HG03342 (cell line): ENCODE results near the gene RIT2.

Experiments
- ATAC-seq: cut with Tn5 transposase; IDR thresholded peaks from one replicate; pipeline ENCODE4 v1.9.1; 2021; ENCODE audit warnings: mild to moderate bottlenecking, moderate library complexity; ENCODE audit not compliant: unreplicated experiment

Gene RIT2

DNA sequence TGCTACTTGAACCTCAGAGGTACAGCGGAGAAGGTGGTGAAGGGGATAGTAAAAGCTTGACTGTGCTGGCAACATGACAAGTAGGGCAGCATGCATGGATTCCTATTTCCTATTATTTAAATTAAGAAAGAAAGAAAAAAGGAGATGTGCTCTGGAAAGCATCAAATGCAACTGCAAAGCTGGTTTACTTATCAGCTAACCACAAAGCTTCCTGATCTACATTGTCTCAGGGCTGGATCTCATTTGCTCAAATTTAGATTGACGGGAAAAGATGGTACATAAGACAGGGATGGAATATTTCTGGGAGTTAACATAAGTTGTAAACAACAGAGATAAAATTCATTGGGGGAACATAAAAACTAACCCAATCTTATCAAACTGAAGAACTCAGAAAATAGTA is 178.0 kb downstream of the RIT2 start:
- no peak for ATAC-seq

DNA sequence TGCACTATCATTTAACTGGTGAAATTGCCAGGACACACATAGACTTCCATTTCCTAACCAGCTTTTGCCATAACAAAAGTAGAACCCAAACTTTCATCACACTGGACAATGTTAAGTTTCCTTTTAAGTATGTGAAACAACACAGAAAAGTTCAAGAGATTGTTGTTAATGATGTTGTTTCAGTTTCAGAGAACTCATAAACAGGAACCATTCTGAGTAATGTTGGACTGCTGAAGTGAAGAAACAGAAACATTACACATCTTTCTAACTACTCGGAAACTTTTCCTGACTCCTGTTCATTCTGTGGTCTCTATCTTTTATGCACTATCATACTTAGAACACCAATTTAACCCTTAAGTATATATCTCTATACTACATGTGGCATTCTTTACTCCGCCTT is 179.2 kb downstream of the RIT2 start:
- ATAC-seq, result peak; percentile 88

DNA sequence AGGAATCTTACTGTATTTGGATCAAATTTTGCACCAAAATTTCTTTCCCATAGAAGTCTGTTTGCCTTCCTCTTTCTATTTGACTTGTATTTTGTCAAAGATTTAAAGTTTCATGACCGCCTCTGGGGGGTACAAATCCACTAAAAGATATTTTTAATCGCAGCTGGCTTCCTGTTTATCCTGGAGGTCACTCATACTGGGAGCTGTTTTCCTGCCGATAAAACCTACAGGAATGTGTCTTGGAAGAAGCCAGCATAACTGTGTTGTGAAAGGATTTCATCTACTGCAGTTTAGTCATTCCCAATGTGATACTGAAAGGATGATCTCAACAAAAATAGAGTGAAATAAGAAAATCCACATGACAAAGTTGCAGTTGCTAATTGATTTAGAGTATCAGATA is 184.0 kb downstream of the RIT2 start:
- ATAC-seq, result no peak

DNA sequence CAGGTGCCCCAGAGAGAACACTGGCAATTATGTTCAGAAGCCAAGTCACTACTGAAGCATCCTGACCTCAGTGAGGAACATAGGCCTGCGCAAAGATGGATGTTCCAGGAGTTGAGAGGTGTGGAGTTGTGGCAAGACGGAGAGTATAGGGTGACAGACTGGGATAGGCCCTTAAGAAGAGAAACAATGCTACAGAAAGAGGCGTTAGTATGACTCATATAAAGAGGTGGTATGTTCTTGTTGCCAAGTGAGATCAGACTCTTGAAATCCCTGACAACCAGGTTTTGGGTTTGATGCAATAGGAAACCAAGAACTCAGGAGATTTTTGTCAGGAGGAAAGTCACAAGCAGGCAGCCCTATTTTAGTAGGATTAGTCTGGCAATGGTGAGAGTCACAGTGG is 185.6 kb downstream of the RIT2 start:
- ATAC-seq, result no peak

DNA sequence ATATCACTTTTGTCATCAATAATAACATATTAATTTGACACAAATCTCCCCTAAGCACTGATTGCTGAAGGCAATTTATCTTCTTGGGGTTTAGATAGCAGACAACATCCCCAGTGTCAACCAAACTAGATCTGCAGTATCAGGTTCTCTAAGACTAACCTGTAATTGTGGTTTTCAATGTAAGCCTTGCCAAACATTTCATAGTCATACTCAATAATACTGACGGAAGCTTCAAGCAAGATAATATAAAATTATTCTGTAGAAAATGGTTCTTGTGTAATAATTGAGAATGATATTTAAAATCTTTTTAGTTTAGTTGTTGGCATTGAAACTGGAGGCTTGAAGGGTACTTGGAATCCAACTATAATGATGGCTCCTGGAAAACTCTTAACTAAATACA is 186.3 kb downstream of the RIT2 start:
- ATAC-seq, result no peak

DNA sequence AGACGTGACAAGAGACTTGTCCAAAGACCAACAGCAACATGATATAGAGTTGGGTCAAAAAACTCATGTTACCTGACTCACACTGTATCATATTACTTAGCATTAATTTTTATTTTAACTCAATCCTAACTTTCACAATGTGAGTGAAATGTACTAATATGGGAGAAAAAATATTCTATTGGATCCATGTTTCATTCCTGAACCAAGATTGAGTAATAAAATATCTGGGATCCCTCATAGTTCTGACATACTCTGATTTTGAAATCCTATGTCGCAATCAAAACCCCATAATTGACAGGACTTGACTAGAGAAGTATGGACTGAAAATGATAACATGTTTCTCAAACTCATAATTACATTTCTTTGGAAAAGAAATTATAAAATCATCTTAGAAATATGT is 190.4 kb downstream of the RIT2 start:
- ATAC-seq, result no peak

DNA sequence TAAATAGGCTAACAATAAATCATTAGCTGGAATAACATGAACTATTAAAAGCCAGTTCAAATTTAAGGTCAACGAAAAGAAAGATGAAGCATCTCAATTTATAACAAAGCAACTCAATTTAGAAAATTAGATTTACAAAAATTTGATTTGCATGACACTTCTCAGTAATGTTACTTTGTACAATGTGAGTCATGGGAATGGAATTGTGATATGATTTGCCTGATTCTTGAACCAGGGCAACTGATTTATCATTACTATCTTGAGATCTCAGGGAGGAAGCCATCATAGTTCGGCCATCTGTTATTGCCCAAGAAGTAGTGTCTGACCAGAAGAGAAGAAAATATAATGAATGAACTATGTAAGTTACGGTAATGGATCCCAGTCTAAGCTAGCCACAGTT is 193.1 kb downstream of the RIT2 start:
- ATAC-seq, result no peak

DNA sequence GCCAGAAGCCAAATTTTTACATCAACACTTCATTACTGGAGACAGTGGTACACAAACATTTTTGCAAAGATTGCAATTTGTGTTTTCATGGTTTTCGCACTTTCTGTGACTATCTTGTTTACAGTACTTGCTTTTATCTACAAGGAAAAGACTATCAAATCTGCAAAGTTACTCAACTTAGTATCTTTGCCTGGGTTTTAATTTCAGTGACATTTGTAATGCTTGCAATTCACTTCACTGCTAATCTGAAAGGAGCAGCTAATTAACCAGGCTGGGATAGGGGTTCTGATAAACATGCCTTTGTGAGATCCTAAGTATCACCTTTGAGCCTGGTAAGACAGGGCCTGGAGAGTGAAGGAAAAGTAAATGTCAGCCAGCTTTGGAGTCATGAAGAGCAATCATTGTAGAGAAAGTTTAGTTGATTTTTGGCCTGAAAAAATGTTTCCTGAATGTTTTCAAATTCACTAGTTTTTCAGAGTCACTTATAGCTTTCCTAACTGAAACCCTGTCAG is 194.2 kb downstream of the RIT2 start:
- no peak for ATAC-seq

DNA sequence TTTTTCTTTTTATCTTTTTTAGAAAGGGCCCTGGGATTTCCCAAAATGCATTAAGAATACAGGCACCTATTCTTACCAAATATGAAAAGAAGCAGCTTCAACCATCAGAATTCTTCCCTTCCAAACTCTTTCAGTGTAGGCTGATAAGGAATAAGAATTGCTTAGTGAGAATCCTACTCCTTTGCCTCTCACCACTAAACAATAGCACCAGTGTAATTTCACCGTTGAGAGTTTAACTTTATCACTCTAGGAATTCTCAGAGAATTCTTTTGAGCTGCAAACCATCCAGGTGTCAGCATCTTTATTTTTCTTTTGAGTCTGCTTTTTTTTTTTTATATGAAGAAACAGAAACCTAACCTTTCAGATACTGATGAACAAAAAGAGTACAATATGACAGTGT is 194.9 kb downstream of the RIT2 start:
- ATAC-seq, result no peak

DNA sequence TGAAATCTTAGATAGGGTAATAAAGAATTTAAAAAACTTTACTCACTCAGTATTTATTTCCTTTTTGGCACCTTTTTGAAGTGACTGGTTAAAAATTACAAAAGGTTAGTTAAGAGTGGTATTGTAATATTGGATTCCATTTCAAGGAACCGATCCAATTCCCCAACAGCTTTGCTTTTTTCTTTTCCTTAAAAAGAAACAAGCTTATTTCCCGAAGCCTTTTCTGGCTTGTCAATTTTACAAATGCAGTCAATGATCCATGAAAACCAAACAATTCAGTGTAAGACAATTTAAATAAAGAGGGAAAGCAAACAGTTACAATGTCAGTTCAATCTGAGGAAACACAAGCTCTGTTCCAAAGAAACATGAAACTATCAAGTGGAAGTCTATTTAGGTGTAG is 200.2 kb downstream of the RIT2 start:
- no peak for ATAC-seq

DNA sequence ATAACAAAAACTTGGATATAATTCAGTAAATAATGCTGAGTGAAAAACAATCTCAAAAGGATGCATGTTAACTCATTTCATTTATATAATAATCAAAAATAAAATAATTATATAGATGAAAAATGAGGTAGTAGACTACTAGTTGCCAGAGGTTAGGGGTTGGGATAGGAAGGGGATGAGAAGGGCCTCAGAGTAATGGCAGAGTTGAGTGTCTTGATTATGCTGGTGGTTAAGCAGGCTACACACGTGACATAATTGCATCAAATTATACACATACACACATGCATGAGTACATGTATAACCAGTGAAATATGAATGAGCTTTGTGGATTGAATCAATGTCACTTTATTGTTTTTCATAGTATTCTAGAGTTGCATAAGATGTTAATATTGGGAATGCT is 201.0 kb downstream of the RIT2 start:
- no peak for ATAC-seq

DNA sequence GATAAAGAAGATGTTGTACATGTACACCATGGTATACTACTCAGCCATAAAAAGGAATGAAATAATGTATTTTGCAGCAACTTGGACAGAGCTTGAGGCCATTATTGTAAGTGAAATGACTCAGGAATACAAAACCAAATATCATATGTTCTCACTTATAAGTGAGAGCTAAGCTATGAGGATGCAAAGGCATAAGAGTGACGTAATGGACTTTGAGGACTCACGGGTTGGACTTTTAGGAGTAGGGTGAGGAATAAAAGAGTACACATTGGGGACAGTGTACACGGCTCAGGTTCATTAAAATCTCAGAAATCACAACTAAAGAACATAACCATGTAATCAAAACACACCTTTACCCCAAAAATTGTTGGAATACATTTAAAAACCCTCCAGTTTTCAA is 206.4 kb downstream of the RIT2 start:
- no peak for ATAC-seq

DNA sequence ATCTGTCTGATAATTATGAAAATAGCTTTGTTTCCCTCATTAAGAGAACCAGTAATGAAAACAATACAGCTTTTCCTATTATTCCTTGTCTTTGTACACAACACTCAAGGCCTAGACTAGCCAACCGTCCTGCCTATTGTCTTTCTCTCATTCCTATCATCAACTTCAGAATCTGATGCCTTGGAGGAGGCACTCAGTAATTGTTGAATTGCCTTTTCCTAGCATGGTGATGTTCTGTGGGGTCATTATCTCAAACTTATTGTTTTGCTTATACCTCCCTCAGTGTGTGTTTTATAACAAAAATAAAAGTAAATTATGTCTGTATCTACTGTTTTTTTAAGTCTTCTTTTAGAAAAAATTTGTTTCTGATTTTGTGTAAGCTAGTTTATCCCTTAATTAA is 208.7 kb downstream of the RIT2 start:
- ATAC-seq, result no peak

DNA sequence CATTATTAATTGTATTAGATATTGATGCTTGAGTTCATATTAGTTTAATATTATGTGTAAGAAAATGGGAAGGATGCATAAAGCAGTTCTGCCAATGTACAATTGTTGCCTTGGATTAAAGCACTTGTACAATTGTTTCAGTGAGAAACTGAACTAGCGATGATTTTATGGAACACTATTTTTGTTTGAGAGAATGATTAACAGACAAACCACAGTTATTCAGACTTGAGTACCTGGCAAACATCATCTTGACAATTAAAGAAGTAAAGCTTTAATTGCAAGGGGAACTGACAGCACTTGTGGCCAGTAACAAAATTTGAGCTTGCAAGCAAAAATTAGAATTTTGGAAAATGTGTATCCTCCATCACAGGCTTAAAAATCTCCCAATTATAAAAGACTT is 214.3 kb downstream of the RIT2 start:
- no peak for ATAC-seq

DNA sequence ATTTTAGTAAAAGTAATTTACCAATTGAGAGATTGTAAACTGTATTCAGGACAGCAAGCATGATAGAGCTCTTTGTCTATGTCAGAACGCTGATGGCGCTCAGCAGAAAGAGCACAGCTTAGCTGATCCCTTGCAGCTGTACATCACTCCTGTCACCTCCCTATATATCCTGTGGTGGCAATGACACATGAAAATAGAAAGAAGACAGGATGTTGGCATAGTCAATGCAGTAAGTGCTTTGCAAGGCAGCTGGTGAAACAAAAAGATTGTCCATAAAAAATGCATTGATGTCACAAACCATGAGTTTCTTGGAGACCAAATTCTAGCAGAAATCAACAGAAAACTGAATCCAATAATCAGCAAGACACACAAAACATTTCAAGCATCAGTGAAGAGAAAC is 221.5 kb downstream of the RIT2 start:
- ATAC-seq, result no peak

DNA sequence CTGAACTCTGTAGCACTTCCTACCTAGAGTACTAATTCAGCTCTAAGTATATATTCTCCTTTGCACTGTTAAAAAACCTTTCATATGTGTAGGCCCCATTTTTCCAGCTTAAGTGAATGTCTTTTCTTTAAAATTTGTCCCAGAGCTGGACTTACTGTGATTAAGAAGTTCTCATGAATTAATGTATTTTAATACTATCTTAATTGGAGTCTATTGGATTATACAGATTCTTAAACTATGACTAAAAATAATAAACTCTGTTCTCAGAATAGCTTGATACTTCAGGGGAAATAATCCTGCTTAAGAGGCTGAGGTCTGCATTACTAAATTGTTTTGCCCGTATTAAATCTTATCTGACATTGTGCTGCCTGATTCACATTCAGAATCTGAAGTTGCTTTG is 223.3 kb downstream of the RIT2 start:
- no peak for ATAC-seq

DNA sequence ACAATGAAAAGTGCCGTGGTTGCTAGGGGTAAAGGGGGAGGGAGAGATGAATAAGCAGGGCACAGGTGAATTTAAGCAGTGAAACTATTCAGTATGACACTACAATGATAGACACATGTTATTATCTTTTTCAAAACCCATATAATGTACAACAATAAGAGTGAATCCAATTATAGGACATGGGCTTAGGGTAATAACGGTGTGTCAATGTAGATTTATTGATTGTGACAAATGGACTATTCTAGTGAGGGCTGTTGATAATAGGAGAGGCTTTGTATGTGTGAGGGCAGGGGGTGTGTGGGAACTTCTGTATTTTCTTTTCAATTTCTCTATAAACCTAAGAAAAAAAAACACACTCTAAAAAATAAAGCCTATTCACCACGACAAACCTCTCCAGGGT is 223.8 kb downstream of the RIT2 start:
- no peak for ATAC-seq

DNA sequence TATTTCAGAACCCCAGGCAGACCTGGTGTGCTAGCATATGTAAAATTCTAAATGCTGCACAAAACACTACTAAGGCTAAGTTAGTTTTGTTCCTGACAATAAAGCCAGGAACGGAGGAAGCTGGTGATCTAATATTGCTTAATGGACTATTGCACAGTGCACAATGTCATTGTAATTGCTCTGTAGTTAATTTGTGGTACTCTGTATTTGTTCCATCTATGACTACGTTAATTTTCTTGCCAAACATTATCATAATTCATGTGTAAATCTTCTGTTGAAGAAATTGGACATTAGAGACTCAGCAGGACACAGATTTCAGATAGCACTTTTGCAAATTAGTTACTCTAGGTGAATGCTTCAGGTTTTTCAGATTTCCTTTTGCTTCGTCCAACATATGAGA is 232.3 kb downstream of the RIT2 start:
- no peak for ATAC-seq

DNA sequence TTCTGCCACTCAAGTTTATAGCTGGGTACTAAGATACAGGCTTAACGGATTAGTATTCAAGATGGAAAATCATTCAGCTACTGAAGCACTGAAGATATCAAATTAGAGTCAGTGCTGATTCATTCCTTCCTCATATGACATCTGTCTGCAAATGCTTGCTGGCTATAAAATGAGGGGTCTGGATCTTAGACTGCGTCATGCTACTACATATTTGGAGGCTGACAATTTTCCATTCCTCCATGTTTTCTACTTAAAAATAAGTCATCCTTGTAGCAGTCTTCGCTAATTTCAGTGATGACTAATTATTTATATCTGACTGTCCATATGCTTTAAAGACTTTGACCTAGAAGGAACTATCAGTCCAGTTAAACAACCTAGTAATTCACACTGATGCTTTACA is 233.4 kb downstream of the RIT2 start:
- no peak for ATAC-seq

DNA sequence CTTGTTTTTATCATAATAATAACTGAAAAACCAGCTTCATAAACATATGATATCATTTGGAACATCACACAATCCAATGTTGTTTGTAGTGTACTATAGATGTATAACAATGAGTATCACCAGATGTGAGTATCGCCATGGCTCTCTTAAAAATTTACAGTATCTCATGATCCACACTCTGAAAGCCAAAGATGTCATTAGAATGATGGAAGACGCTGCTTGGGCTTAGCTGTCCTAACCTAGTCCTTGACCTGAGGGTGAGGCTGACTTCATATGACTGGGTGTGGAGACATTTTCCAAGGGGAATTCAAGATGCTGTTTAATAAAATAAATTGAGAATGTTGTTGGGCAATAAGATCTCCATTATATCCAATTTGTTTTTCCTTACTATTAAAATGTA is 242.6 kb downstream of the RIT2 start:
- ATAC-seq, result no peak

DNA sequence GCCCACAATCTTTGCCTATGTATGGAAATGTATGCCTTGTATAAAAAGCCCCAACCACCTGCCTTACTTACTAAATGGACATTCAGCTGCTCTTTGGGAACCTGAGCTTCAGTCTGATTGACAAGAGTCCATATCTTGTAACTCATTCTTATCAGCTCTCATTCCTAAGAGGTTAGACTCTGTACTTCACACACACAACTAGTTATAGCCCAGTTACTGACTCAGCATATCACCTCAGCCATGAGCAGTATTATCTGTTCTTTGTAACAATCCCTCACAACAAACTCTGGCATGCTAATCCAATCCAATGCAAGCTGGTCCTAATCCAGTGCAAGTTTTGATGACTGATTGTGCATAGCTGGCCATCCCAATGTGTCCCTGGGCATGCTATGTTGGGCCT is 250.6 kb downstream of the RIT2 start:
- no peak for ATAC-seq

DNA sequence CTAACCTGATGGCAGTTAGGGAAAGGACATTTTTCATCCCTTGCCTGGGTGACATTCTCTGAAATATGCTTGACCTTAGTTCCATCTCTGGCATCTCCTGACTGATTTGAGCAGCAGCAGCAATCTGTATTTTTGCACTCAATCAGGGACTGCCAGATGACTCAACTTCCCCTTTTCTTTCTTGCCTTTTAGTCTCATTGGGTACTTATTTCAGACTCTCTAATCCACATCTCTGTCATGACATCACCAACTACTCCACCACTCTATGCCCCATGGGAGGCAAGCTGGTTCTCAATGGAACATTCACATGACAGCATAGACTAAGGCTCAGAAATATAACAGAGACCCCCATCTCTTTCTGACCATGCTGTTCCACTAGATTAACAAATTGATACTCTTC is 254.2 kb downstream of the RIT2 start:
- no peak for ATAC-seq

DNA sequence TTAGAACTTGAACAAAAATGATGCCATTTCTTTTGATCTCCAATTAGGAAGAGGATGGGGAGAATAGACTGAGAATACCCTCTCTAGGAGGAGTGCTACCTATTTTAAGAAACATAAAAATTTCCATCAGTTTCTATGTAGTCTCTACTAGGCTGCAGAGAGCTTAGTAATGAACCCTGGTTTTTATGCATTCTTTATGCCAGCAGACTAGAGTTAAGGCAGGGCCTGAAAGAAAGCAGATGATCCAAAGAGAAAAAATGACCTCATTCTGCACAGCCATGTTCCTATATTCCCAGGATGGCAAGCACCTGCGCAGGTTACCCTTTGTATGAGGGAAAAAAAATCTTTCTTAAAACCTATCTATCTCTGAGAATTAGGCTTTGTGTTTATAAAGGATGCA is 254.9 kb downstream of the RIT2 start:
- no peak for ATAC-seq

DNA sequence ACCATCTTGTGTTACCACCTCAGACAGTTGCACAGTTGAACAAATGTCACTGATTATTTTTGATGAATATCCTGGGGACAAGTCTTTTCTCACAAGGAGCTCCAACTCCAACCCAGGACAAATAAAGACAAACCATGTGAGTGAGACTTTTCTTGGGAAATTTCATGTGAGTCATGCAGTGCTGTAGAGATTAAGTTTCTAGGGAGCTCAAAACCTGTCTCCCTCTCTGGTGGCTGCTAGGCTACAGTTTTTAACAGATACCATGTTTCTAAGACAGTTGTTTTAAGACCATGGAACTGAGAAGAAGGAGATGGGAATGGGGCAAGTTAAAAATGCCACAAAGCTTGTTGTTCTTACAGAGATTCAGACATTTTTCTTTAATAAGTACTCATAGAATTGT is 255.5 kb downstream of the RIT2 start:
- no peak for ATAC-seq
